Measurements from ENCODE around the gene GALNT3.
A peak's percentile ranks its signal among the peaks of the same experiment; 100 is the strongest.

Gene GALNT3

DNA sequence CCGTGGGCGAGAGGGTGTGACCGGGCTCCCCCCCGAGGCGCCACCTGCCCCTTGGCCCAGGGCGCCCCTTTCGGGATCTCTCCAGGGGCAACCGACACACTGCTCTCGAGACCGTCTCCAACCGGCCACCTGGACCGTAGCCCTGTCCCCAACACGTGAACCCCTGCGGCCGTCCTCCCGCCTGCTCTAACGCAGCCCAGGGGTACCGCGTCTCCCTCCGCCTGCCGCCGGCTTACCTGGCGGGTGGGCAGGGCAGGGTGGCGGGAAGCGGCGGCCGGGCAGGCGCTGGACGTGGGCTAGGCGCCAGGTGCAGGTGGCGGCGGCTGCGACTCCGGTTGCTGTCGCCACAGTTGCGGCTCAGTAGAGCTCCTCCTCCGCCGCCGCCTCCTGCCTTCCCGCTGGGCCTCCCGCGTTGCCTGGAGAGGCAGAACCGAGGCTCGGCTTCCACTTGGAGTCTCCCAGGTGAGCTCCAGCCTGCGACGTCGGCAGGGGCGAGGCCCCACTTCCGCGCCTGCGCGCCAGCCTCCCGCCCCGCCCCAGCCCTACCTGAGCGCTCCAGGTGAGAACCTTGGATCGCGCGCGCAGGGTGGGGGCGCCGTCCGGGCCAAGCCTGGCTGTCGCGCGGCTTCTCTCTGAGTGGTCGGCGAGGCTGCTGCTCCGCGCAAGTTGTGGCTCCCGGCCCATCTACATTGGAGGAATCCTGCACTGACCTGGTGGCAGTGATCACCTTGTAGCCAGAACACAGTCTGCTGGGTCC is at the start of gene GALNT3:
GALNT3 (minus strand) TSS at position 469 of the 757 bp plus-strand sequence. CDS start 23,547 bp downstream, outside the sequence.
- Mint-ChIP-seq H3K4me3 (peak within 1 kb of the TSS; percentile 84), H3K27ac (peak within 1 kb of the TSS; percentile 90), H3K36me3 (ENCODE audit: low read depth) (peaks cover 3% of the 10 kb centered on the region), H3K27me3 (peaks cover 30% of the 10 kb centered on the region), H3K4me1 (ENCODE audit: low read depth) (peaks cover 28% of the 10 kb centered on the region), H3K9me3 (no peaks in the 10 kb centered on the region)
- no peak for DNase-seq

DNA sequence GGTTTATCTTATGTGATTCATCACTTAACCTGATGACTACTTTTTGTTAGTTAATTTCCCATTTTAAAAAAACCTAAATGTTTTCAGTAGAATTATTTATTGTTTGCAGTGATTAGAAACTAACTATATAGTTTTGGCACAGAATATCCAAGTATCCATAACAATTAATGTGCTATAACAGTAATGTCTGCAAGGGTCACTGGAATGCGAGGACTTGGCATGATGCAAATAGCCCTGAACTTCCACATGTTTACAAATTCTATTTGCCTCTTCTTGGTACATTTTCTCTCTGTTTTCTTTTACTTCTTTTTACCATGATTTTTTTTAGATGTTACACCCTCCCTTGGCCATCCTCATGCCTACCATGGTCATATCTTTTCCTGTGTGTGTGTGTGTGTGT is 49.3 kb upstream of the GALNT3 start:
- Mint-ChIP-seq H3K36me3 (ENCODE audit: low read depth) (peaks cover 2% of the 10 kb centered on the region), H3K27ac (no peak overlapping the region), H3K4me3 (no peak overlapping the region)

DNA sequence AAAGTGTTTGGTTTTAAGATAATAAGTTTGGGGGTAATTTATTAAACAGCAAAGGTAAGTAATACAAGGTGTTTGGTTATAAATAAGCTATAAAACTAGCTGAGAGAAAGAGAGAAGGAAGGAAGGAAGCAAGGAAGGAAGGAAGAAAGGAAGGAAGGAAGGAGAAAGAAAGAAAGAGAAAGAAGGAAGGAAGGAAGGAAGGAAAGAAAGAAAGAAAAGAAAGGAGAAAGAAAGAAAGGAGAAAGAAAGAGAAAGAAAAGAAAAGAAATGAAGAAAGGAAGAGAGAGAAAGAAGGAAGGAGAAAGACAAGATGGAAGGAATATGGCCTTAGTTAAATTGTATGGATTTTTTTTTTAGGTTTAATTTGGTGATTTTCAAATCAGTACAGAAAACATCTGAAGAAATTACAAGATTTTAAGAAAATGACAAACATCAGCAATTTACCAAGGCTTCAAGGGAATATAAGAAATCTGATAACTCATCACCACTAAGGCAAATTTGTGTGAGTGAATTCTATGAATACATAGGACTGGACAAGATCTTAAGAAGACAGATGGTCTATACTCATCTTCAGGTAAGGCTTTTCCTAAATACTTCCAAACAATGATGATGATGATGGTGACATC is 46.4 kb upstream of the GALNT3 start:
- H3K4me1 Mint-ChIP-seq (ENCODE audit: low read depth): no peaks in the 10 kb centered on the region
- no peak overlapping the region for H3K27ac Mint-ChIP-seq
- H3K27me3 Mint-ChIP-seq: no peaks in the 10 kb centered on the region
- H3K4me3 Mint-ChIP-seq: no peak overlapping the region
- peaks cover 2% of the 10 kb centered on the region for H3K36me3 Mint-ChIP-seq (ENCODE audit: low read depth)
- H3K9me3 Mint-ChIP-seq: no peaks in the 10 kb centered on the region
- DNase-seq: no peak

More for the DNA sequence above, 49.3 kb upstream of the GALNT3 start:
- H3K27me3 Mint-ChIP-seq: no peaks in the 10 kb centered on the region
- no peaks in the 10 kb centered on the region for H3K9me3 Mint-ChIP-seq
- DNase-seq: no peak
- H3K4me1 Mint-ChIP-seq (ENCODE audit: low read depth): no peaks in the 10 kb centered on the region

DNA sequence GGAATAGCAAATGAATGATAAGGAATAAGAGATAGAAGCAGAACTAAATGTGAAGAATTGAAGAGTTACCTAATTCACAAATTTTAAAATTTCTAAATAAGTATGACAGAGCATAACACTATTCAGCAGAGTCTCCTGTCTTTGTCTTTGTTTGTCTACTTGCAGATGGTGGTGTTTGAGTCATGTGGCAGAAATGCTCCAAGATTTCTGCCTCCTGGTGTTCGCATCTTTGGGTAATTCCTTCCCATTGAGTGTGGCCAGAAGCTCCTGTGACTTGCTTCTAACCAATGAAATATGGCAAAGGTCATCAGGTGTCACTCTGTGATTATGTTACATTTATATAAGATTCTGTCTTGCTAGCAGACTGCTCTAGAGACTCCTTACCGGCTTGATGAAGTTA is 45.6 kb upstream of the GALNT3 start:
- no peak for DNase-seq
- Mint-ChIP-seq H3K36me3 (ENCODE audit: low read depth) (peaks cover 2% of the 10 kb centered on the region), H3K4me3 (no peak overlapping the region), H3K27me3 (no peaks in the 10 kb centered on the region), H3K27ac (no peak overlapping the region), H3K4me1 (ENCODE audit: low read depth) (no peaks in the 10 kb centered on the region), H3K9me3 (no peaks in the 10 kb centered on the region)

DNA sequence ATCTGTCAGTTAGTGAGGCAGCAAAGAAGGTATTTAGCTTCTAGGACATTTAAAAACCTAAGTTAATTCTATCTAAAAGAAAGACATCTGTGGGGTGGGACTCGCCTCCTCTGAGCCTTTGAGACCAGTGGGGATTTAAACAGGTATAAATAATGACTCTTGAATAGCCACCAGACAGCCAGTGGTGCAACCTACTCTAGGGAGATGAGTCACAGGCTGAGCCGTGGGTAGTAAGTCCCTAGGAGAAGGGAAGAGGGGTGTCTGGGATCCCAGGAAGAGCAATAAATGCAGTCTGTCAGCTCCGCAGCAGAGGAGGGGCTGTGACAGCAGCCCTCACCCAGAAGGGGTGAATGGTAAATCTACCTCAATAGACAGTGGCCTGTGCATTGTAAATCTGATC is 43.1 kb upstream of the GALNT3 start:
- H3K9me3 Mint-ChIP-seq: no peaks in the 10 kb centered on the region
- no peaks in the 10 kb centered on the region for H3K27me3 Mint-ChIP-seq
- no peaks in the 10 kb centered on the region for H3K4me1 Mint-ChIP-seq (ENCODE audit: low read depth)
- peaks cover 2% of the 10 kb centered on the region for H3K36me3 Mint-ChIP-seq (ENCODE audit: low read depth)
- DNase-seq: no peak
- no peak overlapping the region for H3K27ac Mint-ChIP-seq
- H3K4me3 Mint-ChIP-seq: no peak overlapping the region

DNA sequence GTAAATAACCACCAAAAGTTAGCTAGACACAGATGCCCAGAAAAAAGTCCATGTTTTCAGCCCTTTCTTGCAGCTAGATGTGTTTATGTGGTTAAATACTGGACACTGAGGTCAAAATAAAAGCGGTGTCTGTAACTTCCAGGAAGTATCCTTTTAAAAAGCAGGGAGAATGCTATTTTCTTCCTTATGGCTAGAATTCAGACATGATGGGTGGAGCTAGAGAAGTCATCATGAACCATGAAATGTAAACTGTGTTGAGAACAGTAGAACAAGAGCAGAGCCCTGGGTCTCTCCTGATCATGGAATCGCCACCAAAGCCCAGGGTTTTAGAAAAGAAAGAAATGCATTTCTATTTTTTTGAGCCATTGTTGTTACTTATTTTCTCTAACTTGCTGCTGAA is 41.3 kb upstream of the GALNT3 start:
- Mint-ChIP-seq H3K27ac (no peak overlapping the region), H3K4me3 (no peak overlapping the region), H3K27me3 (no peaks in the 10 kb centered on the region), H3K4me1 (ENCODE audit: low read depth) (no peaks in the 10 kb centered on the region), H3K36me3 (ENCODE audit: low read depth) (no peaks in the 10 kb centered on the region), H3K9me3 (no peaks in the 10 kb centered on the region)
- no peak for DNase-seq

DNA sequence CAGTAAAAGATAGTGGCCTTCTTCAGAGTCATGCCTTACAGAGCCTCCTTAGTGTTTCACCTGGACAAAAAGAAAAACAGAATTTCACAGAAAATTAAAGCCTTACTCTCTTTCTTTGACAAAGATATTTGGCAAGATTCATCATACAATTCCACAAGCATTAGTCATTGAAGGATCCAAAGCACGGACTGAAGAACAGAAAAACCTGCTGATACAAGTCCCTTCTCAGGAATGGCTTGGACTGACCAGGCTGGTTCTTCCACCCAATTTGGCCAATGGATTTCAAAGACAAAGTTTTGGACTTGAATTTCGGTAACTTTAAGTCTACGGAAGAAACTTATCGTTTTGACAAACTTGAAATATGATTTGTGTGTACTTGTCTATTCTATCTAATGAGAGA is 39.1 kb upstream of the GALNT3 start:
- Mint-ChIP-seq H3K36me3 (ENCODE audit: low read depth) (no peaks in the 10 kb centered on the region), H3K27ac (no peak overlapping the region), H3K4me1 (ENCODE audit: low read depth) (no peaks in the 10 kb centered on the region), H3K27me3 (no peaks in the 10 kb centered on the region), H3K4me3 (no peak overlapping the region), H3K9me3 (no peaks in the 10 kb centered on the region)
- DNase-seq: no peak

DNA sequence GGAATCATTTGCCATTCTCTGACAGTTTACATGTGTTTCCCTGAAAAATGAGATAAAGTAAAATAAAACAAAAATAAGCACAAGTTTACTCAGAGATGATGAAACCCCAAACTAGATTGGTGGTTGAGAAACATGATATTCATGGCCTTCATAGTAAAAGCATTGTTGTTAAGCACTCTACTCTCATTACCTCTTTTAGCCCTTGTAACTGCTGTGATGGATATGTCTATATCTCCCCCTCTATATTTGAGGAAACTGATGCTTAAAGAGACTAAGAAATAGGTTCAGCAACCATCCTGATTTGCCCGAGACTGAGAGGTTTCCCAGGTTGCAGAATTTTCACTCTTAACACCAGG is 33.9 kb upstream of the GALNT3 start:
- Mint-ChIP-seq H3K36me3 (ENCODE audit: low read depth) (no peaks in the 10 kb centered on the region), H3K4me3 (no peak overlapping the region), H3K27me3 (peaks cover 7% of the 10 kb centered on the region), H3K9me3 (no peaks in the 10 kb centered on the region), H3K27ac (no peak overlapping the region), H3K4me1 (ENCODE audit: low read depth) (no peaks in the 10 kb centered on the region)
- no peak for DNase-seq

DNA sequence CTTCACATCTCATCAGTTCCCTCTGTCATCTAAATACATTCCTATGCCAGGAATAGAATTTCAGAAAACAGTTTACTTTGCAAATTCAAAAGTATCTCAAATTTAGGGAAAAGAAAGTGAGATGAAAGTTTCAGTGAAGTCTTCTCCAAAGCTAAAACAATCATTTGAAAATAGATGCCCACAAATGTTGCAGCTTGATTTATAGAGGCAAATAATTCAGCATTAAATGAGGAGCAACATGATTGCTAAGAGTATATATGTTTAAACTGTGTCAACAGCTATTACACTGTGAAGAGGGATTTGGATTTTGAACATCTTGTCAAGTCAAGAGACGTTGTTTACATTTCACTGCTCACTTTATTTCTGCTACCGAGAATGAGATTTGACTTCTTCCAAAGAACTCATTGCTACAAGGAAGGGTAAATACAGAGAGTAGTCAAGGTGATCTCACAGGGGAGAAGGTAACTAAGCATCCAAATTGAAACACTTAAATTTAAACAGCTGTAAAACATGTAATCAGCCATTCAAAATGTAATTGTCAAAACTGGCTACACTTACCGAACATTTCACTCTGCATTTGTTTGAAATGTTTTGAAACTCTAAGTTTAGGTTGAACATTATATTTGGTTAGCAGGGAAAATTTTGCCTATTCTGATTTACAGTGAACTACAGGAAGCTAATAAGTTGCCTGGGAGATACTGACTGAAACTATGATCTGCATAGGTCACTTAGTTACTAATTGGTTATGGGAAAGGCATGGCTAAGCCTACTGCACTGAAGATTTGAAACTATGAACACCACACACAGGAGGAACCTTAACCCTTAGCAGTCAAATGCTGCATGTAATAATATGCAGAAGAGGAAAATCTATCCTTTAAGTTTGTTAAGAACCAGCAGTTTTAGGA is 33.2 kb upstream of the GALNT3 start:
- peaks cover 7% of the 10 kb centered on the region for H3K27me3 Mint-ChIP-seq
- H3K36me3 Mint-ChIP-seq (ENCODE audit: low read depth): no peaks in the 10 kb centered on the region
- DNase-seq: no peak
- H3K4me1 Mint-ChIP-seq (ENCODE audit: low read depth): no peaks in the 10 kb centered on the region
- H3K9me3 Mint-ChIP-seq: no peaks in the 10 kb centered on the region
- no peak overlapping the region for H3K4me3 Mint-ChIP-seq
- no peak overlapping the region for H3K27ac Mint-ChIP-seq

DNA sequence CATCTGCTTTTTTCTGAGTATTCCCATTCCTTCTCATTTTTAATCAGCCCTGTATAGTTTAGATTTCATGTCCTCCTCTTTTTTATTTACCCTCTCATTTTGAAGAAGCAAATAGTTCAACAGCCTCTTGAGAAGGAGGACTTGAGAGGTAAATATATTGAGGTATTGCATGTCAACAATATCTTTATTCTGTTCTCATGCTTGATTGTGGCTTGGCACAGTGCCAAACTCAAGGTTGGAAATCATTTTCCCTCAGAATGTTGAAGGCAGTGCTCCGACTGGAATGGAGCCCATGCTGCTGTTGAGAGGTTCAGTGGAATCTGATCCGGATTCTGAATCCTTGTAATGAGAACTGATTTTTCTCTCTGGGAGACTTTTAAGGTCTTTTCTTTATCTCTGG is 31.0 kb upstream of the GALNT3 start:
- DNase-seq: no peak
- H3K4me3 Mint-ChIP-seq: no peak overlapping the region
- no peaks in the 10 kb centered on the region for H3K4me1 Mint-ChIP-seq (ENCODE audit: low read depth)
- H3K9me3 Mint-ChIP-seq: no peaks in the 10 kb centered on the region
- H3K36me3 Mint-ChIP-seq (ENCODE audit: low read depth): no peaks in the 10 kb centered on the region
- H3K27ac Mint-ChIP-seq: no peak overlapping the region
- H3K27me3 Mint-ChIP-seq: peaks cover 7% of the 10 kb centered on the region

DNA sequence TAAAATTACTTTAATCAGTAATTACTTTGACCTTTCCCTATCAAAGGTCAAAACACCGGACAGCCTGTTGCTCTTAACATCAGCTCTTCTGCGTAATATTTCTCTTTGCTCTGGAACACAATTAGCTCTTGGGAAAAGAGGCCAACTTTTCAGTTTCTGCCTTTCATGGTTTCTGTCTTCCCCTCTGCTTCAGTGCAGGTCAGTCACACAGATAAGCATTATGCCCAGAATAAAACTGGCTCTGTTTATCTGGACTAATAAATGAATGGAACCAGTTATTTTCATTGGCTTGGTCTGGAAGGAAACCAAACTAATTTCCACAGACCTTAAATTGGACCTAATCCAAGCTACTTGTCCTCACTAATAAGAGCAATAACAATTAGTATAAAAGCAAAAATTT is 26.2 kb upstream of the GALNT3 start:
- H3K36me3 Mint-ChIP-seq (ENCODE audit: low read depth): no peaks in the 10 kb centered on the region
- H3K27ac Mint-ChIP-seq: no peak overlapping the region
- no peak overlapping the region for H3K4me3 Mint-ChIP-seq
- no peaks in the 10 kb centered on the region for H3K9me3 Mint-ChIP-seq
- H3K27me3 Mint-ChIP-seq: peaks cover 4% of the 10 kb centered on the region
- H3K4me1 Mint-ChIP-seq (ENCODE audit: low read depth): no peaks in the 10 kb centered on the region
- DNase-seq: no peak

DNA sequence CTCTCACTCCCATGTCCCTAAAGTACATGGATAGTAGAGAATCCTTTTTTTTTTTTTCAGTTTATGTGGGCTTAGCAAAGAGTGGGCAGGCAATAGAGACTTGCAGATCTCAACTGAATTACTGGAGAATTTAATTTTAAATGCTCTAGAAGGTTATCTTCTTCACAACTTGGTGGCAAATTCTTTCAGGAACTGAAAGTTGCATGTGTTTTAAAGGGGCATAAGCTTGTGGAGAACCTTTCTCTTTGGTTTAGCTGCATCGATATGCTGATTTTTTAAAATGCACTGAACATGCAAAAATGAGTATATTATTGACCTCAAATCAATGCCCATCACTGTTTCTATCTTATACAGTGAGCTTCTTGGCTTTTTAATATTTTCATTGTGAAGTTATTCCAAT is 24.9 kb upstream of the GALNT3 start:
- no peak for DNase-seq
- Mint-ChIP-seq H3K27me3 (no peaks in the 10 kb centered on the region), H3K36me3 (ENCODE audit: low read depth) (no peaks in the 10 kb centered on the region)

DNA sequence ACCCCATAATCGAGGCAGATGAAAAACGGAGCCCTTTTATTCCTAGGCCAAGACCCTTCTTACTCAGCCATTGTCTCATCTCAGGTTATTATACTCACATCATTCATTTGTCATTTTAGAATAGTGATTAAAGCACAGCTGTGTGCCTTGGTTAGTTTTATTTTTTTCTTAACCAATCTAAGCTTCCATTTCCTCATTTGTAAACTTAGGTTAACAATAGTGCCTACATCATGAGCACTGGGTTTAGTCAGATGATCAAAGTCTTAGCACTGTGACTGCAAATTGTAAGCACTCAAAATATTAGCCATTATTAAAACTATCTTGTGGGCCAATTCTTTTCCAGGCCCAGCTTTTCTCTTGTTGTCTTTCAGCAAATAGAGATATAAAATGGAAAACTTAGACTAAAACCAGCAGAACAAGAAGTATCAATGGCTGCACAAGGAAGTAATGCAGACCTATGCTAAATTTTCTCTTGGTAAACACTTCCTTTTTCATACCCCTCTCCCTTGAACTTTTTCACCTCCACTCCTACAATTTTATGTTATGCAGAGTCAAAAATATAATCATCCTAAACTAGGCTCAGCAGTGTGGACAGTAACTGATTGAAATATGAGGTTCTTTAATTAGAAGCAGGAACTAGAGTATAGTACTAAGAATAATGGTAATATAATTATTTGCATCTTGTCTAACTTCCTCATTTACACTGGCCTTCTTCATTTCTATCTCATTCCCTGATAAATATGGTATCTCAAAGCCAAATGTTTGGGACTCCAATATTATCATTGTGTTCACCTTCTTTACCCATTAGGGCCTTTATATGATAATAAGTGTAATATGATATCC is 21.5 kb upstream of the GALNT3 start:
- H3K27me3 Mint-ChIP-seq: no peaks in the 10 kb centered on the region
- H3K4me1 Mint-ChIP-seq (ENCODE audit: low read depth): no peaks in the 10 kb centered on the region
- no peaks in the 10 kb centered on the region for H3K36me3 Mint-ChIP-seq (ENCODE audit: low read depth)
- no peak overlapping the region for H3K27ac Mint-ChIP-seq
- H3K4me3 Mint-ChIP-seq: no peak overlapping the region
- H3K9me3 Mint-ChIP-seq: no peaks in the 10 kb centered on the region
- DNase-seq: no peak

More for the DNA sequence above, 24.9 kb upstream of the GALNT3 start:
- Mint-ChIP-seq H3K4me1 (ENCODE audit: low read depth) (no peaks in the 10 kb centered on the region), H3K4me3 (no peak overlapping the region), H3K27ac (no peak overlapping the region), H3K9me3 (no peaks in the 10 kb centered on the region)

DNA sequence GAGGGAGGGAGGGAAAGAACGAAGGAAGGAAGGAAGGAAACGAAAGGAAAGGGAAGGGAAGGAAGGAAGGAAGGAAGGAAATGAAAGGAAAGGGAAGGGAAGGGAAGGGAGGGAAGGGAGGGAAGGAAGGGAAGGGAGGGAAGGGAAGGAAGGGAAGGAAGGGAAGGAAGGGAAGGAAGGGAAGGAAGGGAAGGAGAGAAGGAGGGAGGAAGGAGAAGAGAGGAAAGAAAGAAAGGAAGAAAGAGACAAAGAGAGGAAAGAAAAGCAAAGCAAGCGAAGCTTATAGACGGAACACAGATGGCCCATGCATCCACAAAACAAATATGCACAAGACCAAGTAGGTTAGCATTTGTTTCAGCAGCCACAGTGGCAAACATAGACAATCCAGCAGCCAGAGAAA is 20.4 kb upstream of the GALNT3 start:
- Mint-ChIP-seq H3K4me1 (ENCODE audit: low read depth) (no peaks in the 10 kb centered on the region), H3K9me3 (no peaks in the 10 kb centered on the region), H3K27me3 (no peaks in the 10 kb centered on the region), H3K27ac (no peak overlapping the region), H3K36me3 (ENCODE audit: low read depth) (no peaks in the 10 kb centered on the region), H3K4me3 (no peak overlapping the region)
- DNase-seq: no peak

All from activated T-cell treated with anti-CD3 and anti-CD28 coated beads, Interleukin-2, amount 50 U/mL, for 24 hours (primary cell).